ENCODE measurements around the gene CFAP97. TPM values are rescaled to one million over a fixed set of nuclear protein-coding genes. Genes with fewer than 3 reads are reported as not detected.

The CFAP97 gene
- total RNA-seq, 1 donor from 2014 or later = 53.1 TPM

- Mint-ChIP-seq H3K27ac (ENCODE audit: unreplicated experiment) (peak overlapping the region; percentile 1), H3K4me1 (ENCODE audit: low read depth) (peaks cover 11% of the 10 kb centered on the region), H3K4me3 (ENCODE audit: unreplicated experiment) (no peak overlapping the region), H3K27me3 (ENCODE audit: low read depth) (no peaks in the 10 kb centered on the region), H3K9me3 (ENCODE audit: low read depth) (no peaks in the 10 kb centered on the region), H3K36me3 (ENCODE audit: low read depth) (peaks cover 19% of the 10 kb centered on the region)
- peak; percentile 9 for TF ChIP-seq CTCF (IDR thresholded peaks at IDR 0.05)
- no peak for DNase-seq (ENCODE audit: low spot score)
Measured at GRCh38 chr4:185165605-185166063, 38.2 kb downstream of the CFAP97 start.

- H3K36me3 Mint-ChIP-seq (ENCODE audit: low read depth) = peaks cover 15% of the 10 kb centered on the region
- no peaks in the 10 kb centered on the region for H3K27me3 Mint-ChIP-seq (ENCODE audit: low read depth)
- H3K4me1 Mint-ChIP-seq (ENCODE audit: low read depth) = peaks cover 13% of the 10 kb centered on the region
- H3K4me3 Mint-ChIP-seq (ENCODE audit: unreplicated experiment) = no peak overlapping the region
- no peak overlapping the region for H3K27ac Mint-ChIP-seq (ENCODE audit: unreplicated experiment)
- H3K9me3 Mint-ChIP-seq (ENCODE audit: low read depth) = no peaks in the 10 kb centered on the region
- no peak for TF ChIP-seq CTCF (IDR thresholded peaks at IDR 0.05)
- no peak for DNase-seq (ENCODE audit: low spot score)
Measured at GRCh38 chr4:185151296-185151695, 52.5 kb downstream of the CFAP97 start.

- Mint-ChIP-seq H3K27me3 (ENCODE audit: low read depth) (no peaks in the 10 kb centered on the region), H3K4me1 (ENCODE audit: low read depth) (peaks cover 31% of the 10 kb centered on the region), H3K36me3 (ENCODE audit: low read depth) (peaks cover 14% of the 10 kb centered on the region), H3K27ac (ENCODE audit: unreplicated experiment) (no peak overlapping the region), H3K9me3 (ENCODE audit: low read depth) (no peaks in the 10 kb centered on the region), H3K4me3 (ENCODE audit: unreplicated experiment) (no peak overlapping the region)
- no peak for DNase-seq (ENCODE audit: low spot score)
- no peak for TF ChIP-seq CTCF (IDR thresholded peaks at IDR 0.05)
Measured at GRCh38 chr4:185149392-185149791, 54.4 kb downstream of the CFAP97 start.

- Mint-ChIP-seq H3K36me3 (ENCODE audit: low read depth) (peaks cover 1% of the 10 kb centered on the region), H3K27me3 (ENCODE audit: low read depth) (no peaks in the 10 kb centered on the region), H3K4me1 (ENCODE audit: low read depth) (peaks cover 38% of the 10 kb centered on the region), H3K4me3 (ENCODE audit: unreplicated experiment) (peak overlapping the region; percentile 73), H3K27ac (ENCODE audit: unreplicated experiment) (no peak overlapping the region), H3K9me3 (ENCODE audit: low read depth) (no peaks in the 10 kb centered on the region)
- DNase-seq (ENCODE audit: low spot score) = no peak
- TF ChIP-seq CTCF (IDR thresholded peaks at IDR 0.05) = no peak
Measured at GRCh38 chr4:185145572-185145971, 58.2 kb downstream of the CFAP97 start.

- Mint-ChIP-seq H3K27ac (ENCODE audit: unreplicated experiment) (peak overlapping the region; percentile 68), H3K9me3 (ENCODE audit: low read depth) (no peaks in the 10 kb centered on the region), H3K36me3 (ENCODE audit: low read depth) (peaks cover 1% of the 10 kb centered on the region), H3K4me1 (ENCODE audit: low read depth) (peaks cover 38% of the 10 kb centered on the region), H3K4me3 (ENCODE audit: unreplicated experiment) (peak overlapping the region; percentile 73), H3K27me3 (ENCODE audit: low read depth) (no peaks in the 10 kb centered on the region)
- no peak for DNase-seq (ENCODE audit: low spot score)
- TF ChIP-seq CTCF (IDR thresholded peaks at IDR 0.05) = no peak
Measured at GRCh38 chr4:185144601-185145240, 59.1 kb downstream of the CFAP97 start.
